Lower leg skin (tissue), 4 donors: ENCODE measurements around the gene GAREM1. TPM values are rescaled to one million over a fixed set of nuclear protein-coding genes. Genes with fewer than 3 reads are reported as not detected.
"Not testable (repeated sequence)": the region's sequence is repeated elsewhere in the genome, so short reads cannot be mapped to it uniquely, and the experiment has no call there.

Source experiments
- DNase-seq, 2 donors: peaks; one replicate each; pipeline ENCODE4 v3.0.0-alpha.2; 2019; ENCODE audit warnings: low spot score in 2 of 2
- H3K4me3 ChIP-seq: fragments of 200-600 bp; sonication (generic); 2 replicates; pipeline ENCODE4 v1.5.1; 2017; ENCODE audit warnings: mild to moderate bottlenecking, low read depth; ENCODE audit not compliant: poor library complexity, severe bottlenecking
- POLR2A ChIP-seq, 2 donors: fragments of 450-650 bp; IDR thresholded peaks; one replicate each; pipeline ENCODE4 v1.6.1; 2016 to 2017; ENCODE audit warnings: antibody characterized with exemption in 2 of 2, mild to moderate bottlenecking in 1 of 2, moderate library complexity in 1 of 2
- WGBS, 2 donors: methylation state at CpG; one replicate each; pipeline ENCODE4 v1.1.5; 2018; 5-methylcytosine and 5-hydroxymethylcytosine counted together
- intact Hi-C: fragments of 100-400 bp; cut with DNase I; formaldehyde crosslinking; loops from one replicate; pipeline ENCODE4 v1.15.0; 2023; ENCODE audit warnings: low total_unique reads
- total RNA-seq, 4 donors: library from RNA; depleted of rRNA; stranded (reverse); fragments of >200 nt; gene quantifications; one replicate each; pipeline ENCODE4 v1.1.0, GENCODE V29; 2016
- TF ChIP-seq, protein P1 (sequence below), 3 donors: fragments of 450-650 bp; IDR thresholded peaks; one replicate each; pipeline ENCODE4 v1.5.1; 2016; ENCODE audit warnings: antibody characterized with exemption in 3 of 3, mild to moderate bottlenecking in 3 of 3, moderate library complexity in 2 of 3

GAREM1 gene
- total RNA-seq, 4 donors from 2014 or later: 41.1 to 70.9 (median 49.6) TPM

DNA sequence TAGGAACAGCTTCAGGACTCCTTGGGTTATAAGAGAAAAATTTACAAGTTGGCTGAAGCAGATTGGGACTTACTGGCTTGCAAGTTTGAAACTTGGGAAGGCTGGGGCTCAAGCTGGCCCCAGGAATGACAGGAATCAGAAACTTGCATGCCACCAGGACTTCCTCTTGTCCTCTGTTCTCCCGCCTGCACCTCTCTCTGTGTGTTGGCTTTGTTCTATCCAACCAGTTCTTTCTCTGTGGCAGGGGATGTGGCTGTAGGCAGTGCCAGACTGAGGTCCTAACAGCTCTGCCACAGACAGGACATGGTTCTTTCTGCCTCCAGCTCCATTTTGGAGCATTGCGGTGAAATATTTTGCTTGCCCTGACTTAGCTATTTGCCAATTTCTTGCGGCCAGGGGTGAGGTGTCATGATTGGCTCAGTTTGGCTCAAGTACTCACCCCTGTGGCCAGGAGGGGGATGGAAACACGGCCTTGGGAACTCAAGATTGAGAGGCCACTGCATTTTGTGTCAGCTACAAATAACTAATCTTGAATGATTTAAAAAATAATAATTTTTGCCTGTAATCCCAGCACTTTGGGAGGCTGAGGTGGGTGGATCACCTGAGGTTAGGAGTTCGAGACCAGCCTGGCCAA, 231.9 kb downstream of the GAREM1 start:
- H3K4me3 ChIP-seq: no peak overlapping the region
- no peak for DNase-seq
- WGBS, 2 donors: 91% methylated on average over 5 of the region's 5 CpGs
- TF ChIP-seq POLR2A (IDR thresholded peaks at IDR 0.05): no peak
- TF ChIP-seq, protein P1, sequence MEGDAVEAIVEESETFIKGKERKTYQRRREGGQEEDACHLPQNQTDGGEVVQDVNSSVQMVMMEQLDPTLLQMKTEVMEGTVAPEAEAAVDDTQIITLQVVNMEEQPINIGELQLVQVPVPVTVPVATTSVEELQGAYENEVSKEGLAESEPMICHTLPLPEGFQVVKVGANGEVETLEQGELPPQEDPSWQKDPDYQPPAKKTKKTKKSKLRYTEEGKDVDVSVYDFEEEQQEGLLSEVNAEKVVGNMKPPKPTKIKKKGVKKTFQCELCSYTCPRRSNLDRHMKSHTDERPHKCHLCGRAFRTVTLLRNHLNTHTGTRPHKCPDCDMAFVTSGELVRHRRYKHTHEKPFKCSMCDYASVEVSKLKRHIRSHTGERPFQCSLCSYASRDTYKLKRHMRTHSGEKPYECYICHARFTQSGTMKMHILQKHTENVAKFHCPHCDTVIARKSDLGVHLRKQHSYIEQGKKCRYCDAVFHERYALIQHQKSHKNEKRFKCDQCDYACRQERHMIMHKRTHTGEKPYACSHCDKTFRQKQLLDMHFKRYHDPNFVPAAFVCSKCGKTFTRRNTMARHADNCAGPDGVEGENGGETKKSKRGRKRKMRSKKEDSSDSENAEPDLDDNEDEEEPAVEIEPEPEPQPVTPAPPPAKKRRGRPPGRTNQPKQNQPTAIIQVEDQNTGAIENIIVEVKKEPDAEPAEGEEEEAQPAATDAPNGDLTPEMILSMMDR (IDR thresholded peaks at IDR 0.05): no peak
- intact Hi-C loops: no loop called here

DNA sequence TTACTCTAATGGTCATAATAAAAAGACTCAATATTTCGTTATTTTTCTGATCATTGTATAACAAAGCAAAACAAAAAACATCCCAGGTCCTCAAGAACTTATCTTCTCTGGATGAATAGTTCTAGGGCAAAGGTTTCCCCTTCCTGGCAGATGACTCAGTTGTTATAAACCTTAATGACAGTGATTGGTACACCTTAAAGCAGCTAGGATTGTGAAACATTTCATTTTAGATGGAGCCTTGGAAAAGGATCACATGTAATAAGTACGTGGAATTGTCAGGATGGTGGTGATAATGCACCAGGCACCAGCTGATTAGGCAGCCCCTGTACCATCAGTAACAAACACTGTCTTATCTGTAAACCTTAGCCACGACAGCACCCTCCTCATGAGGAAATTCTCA, 233.6 kb downstream of the GAREM1 start:
- no peak for DNase-seq
- WGBS, 2 donors: 80 to 82% methylated on average over 3 of the region's 3 CpGs
- TF ChIP-seq, protein P1 (IDR thresholded peaks at IDR 0.05): no peak
- intact Hi-C loops: no loop called here
- no peak overlapping the region for H3K4me3 ChIP-seq

DNA sequence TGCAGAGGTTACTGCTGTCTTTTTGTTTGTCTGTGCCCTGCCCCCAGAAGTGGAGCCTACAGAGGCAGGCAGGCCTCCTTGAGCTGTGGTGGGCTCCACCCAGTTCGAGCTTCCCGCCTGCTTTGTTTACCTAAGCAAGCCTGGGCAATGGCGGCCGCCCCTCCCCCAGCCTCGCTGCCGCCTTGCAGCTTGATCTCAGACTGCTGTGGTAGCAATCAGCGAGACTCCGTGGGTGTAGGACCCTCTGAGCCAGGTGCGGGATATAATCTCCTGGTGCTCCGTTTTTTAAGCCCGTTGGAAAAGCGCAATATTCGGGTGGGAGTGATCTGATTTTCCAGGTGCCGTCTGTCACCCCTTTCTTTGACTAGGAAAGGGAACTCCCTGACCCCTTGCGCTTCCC, 237.3 kb downstream of the GAREM1 start:
- WGBS, 2 donors: 93 to 98% methylated on average over 9 to 13 of the region's 15 CpGs
- H3K4me3 ChIP-seq, intact Hi-C loops, DNase-seq: not testable (repeated sequence)

DNA sequence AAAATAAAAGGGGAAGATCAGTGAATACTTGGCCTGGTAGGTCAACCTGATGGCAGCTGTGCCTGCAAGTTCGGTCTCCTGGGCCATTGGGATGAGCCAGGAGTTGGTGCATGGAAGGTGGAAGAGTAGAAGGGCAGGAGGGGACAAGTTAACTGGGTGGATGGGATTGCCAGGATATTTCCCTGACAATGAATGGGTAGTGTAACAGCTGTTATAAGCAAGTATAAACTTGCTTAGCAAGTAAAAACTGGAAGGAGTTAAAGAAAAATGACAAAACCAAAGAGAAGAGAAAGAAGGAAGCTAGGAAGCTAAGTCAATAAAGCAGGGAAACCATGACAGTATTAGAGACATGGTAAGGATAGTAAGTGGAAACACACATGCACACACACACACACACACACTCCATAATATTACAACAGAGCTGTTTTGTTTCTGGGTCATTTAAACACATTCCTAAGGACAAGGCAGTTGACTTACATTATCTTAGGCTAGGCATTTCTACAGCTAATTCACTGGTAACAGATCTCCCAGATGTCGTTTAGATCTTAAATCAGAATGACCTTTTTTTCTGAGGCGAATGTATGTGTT, 251.2 kb downstream of the GAREM1 start:
- TF ChIP-seq, protein P1 (IDR thresholded peaks at IDR 0.05): no peak
- no peak overlapping the region for H3K4me3 ChIP-seq
- 74 to 75% methylated on average over 3 of the region's 3 CpGs for WGBS, 2 donors
- intact Hi-C loops: no loop called here
- no peak for DNase-seq

DNA sequence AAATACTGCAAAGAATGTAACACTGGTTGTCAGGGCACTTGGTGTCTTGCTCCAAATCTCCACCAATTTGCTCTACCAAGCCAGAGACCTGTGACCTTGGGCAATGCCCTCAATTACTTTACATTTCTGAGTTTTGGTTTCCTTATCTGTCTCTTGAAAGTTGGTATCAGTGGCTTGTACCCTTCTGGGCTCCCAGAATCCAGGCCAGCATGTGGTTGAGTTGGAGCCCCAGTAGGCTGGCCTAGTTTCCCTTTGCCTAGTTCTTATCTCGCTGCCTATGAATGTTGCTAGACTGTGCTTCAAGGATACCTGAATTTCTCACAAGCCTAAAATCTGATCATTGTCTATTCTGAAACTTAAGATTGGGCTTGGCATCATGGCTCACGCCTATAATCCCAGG, 254.3 kb downstream of the GAREM1 start:
- H3K4me3 ChIP-seq: no peak overlapping the region
- no peak for DNase-seq
- no peak for TF ChIP-seq POLR2A (IDR thresholded peaks at IDR 0.05)
- TF ChIP-seq, protein P1 (IDR thresholded peaks at IDR 0.05): no peak
- intact Hi-C loops: no loop called here
- 86 to 94% methylated on average over 2 of the region's 2 CpGs for WGBS, 2 donors

DNA sequence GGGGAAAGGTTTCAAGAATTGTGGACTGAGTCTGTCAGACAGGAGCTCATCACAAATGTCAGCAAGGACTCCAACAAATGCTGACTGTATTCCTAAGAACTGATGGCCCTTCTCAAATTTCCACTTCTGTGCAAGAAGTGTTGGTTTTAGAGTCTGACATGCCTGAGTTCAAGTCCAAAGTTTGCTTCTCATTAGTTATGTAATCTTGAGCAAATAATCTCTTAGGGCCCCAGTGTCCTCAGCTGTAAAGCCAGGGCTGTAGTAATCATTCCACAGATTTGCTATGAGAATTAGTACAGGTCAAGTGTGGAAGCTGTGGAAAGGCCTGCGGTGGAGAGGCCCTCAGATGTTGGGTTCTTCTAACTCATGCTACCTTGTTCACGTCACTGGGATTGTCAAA, 257.0 kb downstream of the GAREM1 start:
- intact Hi-C loops: no loop called here
- WGBS, 2 donors: 89 to 100% methylated on average over 2 of the region's 2 CpGs
- no peak overlapping the region for H3K4me3 ChIP-seq
- TF ChIP-seq, protein P1 (IDR thresholded peaks at IDR 0.05): no peak
- TF ChIP-seq POLR2A (IDR thresholded peaks at IDR 0.05): no peak
- DNase-seq: no peak
